Vagina (tissue), 2 donors: ENCODE data around the gene MUC7.

Source experiments
- POLR2A ChIP-seq, 2 donors: fragments of 450-650 bp; IDR thresholded peaks; one replicate each; pipeline ENCODE4 v1.6.1; 2017; ENCODE audit warnings: antibody characterized with exemption in 2 of 2, mild to moderate bottlenecking in 2 of 2, moderate library complexity in 2 of 2
- POLR2AphosphoS5 ChIP-seq, 2 donors: sonication (generic); formaldehyde crosslinking; IDR thresholded peaks; one replicate each; pipeline ENCODE4 v1.9.0; 2017; ENCODE audit warnings: antibody characterized with exemption in 2 of 2, mild to moderate bottlenecking in 2 of 2, low read depth in 1 of 2; ENCODE audit not compliant: insufficient read depth in 1 of 2
- TF ChIP-seq, protein P1 (sequence below), 3 experiments: fragments of 450-650 bp in 2 of 3; fragments of 200-600 bp in 1 of 3; sonication (generic) in 1 of 3; IDR thresholded peaks; one replicate each; pipeline ENCODE4 v1.5.1; 2017 to 2019; ENCODE audit warnings: antibody characterized with exemption in 3 of 3, mild to moderate bottlenecking in 2 of 3, moderate library complexity in 2 of 3

DNA sequence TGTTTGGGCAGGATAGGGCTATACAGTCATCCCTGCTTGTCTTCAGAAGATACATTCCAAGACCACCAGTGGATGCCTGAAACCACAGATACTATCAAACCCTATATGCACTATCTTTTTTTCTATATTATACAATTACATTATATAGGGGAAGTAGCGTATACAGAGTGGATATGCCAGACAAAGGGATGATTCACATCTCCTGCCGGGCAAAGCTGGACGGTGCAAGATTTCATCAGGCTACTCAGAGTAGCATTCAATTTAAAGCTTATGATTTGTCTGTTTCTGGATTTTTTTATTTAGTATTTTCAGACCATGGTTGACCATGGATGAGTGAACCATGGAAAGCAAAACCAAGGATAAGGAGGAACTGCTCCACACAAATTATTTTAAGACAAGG is 39.4 kb downstream of the MUC7 start:
- TF ChIP-seq, protein P1, sequence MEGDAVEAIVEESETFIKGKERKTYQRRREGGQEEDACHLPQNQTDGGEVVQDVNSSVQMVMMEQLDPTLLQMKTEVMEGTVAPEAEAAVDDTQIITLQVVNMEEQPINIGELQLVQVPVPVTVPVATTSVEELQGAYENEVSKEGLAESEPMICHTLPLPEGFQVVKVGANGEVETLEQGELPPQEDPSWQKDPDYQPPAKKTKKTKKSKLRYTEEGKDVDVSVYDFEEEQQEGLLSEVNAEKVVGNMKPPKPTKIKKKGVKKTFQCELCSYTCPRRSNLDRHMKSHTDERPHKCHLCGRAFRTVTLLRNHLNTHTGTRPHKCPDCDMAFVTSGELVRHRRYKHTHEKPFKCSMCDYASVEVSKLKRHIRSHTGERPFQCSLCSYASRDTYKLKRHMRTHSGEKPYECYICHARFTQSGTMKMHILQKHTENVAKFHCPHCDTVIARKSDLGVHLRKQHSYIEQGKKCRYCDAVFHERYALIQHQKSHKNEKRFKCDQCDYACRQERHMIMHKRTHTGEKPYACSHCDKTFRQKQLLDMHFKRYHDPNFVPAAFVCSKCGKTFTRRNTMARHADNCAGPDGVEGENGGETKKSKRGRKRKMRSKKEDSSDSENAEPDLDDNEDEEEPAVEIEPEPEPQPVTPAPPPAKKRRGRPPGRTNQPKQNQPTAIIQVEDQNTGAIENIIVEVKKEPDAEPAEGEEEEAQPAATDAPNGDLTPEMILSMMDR (IDR thresholded peaks at IDR 0.05), result no peak
- TF ChIP-seq POLR2AphosphoS5 (IDR thresholded peaks at IDR 0.05; ENCODE audit: insufficient read depth in 1 of 2, low read depth in 1 of 2) (no peak), POLR2A (IDR thresholded peaks at IDR 0.05) (no peak)
